Breast epithelium (tissue), 3 donors: ENCODE results near the gene EFHD1.

Experiments
- POLR2AphosphoS5 ChIP-seq, 3 donors: sonication (generic); formaldehyde crosslinking; IDR thresholded peaks; one replicate each; pipeline ENCODE4 v1.6.1; 2017; ENCODE audit warnings: antibody characterized with exemption in 3 of 3
- TF ChIP-seq, protein P1 (sequence below), 3 donors: fragments of 450-650 bp; IDR thresholded peaks; one replicate each; pipeline ENCODE4 v1.5.1; 2016 to 2017; ENCODE audit warnings: antibody characterized with exemption in 3 of 3, mild to moderate bottlenecking in 3 of 3, moderate library complexity in 3 of 3

DNA sequence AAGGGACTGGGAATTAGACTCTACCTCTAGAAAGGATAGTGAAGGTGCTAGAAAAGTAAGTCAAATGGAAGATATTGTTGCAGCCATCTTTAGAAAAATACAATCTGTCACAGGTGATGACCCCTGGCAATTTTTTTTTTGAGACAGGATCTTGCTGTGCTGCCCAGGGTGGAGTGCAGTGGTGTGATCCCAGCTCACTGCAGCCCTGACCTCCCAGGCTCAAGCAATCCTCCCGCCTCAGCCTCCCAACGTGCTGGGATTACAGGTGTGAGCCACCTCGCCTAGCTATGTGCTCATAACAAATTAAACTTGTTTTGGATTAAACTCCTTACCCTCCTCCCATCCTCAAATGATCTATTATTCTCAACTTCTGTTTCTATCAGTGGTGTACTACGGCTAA lies 59.9 kb downstream of the EFHD1 start:
- TF ChIP-seq, protein P1, sequence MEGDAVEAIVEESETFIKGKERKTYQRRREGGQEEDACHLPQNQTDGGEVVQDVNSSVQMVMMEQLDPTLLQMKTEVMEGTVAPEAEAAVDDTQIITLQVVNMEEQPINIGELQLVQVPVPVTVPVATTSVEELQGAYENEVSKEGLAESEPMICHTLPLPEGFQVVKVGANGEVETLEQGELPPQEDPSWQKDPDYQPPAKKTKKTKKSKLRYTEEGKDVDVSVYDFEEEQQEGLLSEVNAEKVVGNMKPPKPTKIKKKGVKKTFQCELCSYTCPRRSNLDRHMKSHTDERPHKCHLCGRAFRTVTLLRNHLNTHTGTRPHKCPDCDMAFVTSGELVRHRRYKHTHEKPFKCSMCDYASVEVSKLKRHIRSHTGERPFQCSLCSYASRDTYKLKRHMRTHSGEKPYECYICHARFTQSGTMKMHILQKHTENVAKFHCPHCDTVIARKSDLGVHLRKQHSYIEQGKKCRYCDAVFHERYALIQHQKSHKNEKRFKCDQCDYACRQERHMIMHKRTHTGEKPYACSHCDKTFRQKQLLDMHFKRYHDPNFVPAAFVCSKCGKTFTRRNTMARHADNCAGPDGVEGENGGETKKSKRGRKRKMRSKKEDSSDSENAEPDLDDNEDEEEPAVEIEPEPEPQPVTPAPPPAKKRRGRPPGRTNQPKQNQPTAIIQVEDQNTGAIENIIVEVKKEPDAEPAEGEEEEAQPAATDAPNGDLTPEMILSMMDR (IDR thresholded peaks at IDR 0.05): no peak
- TF ChIP-seq POLR2AphosphoS5 (IDR thresholded peaks at IDR 0.05): no peak
